ENCODE measurements around the gene C2CD3. TPM values are rescaled to one million over a fixed set of nuclear protein-coding genes. Genes with fewer than 3 reads are reported as not detected.

The C2CD3 gene
- total RNA-seq, 1 donor from 2014 or later = 53.7 TPM

- H3K9ac ChIP-seq (ENCODE audit: low read length) = no peak overlapping the region
- H3K4me2 ChIP-seq (ENCODE audit: low read length) = no peak overlapping the region
- H3K27ac Mint-ChIP-seq (ENCODE audit: unreplicated experiment) = no peak overlapping the region
- no peak overlapping the region for H3K4me3 Mint-ChIP-seq (ENCODE audit: unreplicated experiment)
- H3K36me3 Mint-ChIP-seq (ENCODE audit: low read depth, unreplicated experiment) = peaks cover 46% of the 10 kb centered on the region
- no peaks in the 10 kb centered on the region for H3K79me2 ChIP-seq (ENCODE audit: insufficient read depth, low read length)
- H3K27ac ChIP-seq (ENCODE audit: low read depth, low read length) = no peak overlapping the region
- H3K9me3 Mint-ChIP-seq (ENCODE audit: unreplicated experiment) = peaks cover 2% of the 10 kb centered on the region
- H2AFZ ChIP-seq (ENCODE audit: low read depth, low read length) = no peak overlapping the region
- H3K4me1 ChIP-seq (ENCODE audit: insufficient read depth, low read length) = no peaks in the 10 kb centered on the region
- peaks cover 15% of the 10 kb centered on the region for H3K4me1 Mint-ChIP-seq (ENCODE audit: low read depth, unreplicated experiment)
- H3K36me3 ChIP-seq (ENCODE audit: insufficient read depth, low read length) = peaks cover 13% of the 10 kb centered on the region
- H3K4me3 ChIP-seq (ENCODE audit: insufficient read depth, low read depth, low read length) = no peak overlapping the region
- DNase-seq (ENCODE audit: low read depth) = no peak
- H3K27me3 Mint-ChIP-seq (ENCODE audit: low read depth, unreplicated experiment) = no peaks in the 10 kb centered on the region
- no peaks in the 10 kb centered on the region for H3K9me3 ChIP-seq (ENCODE audit: insufficient read depth, low read depth, low read length)
- TF ChIP-seq EZH2 (IDR thresholded peaks at IDR 0.05; ENCODE audit: insufficient read depth, low read length) = no peak
- no peak for TF ChIP-seq CTCF (IDR thresholded peaks at IDR 0.05; ENCODE audit: insufficient read depth, low read depth, low read length)
- H3K27me3 ChIP-seq (ENCODE audit: insufficient read depth, low read length) = no peaks in the 10 kb centered on the region
- no peaks in the 10 kb centered on the region for H4K20me1 ChIP-seq (ENCODE audit: insufficient read depth, low read length)
- no peak for FAIRE-seq
These were observed 89.4 kb downstream of the C2CD3 start for GRCh38 chr11:74081428-74081827.

GRCh38 chr11:74077193-74077592 is 93.6 kb downstream of the C2CD3 start:
- Histone ChIP-seq H3K4me2 (ENCODE audit: low read length) (no peak overlapping the region), H3K27ac (ENCODE audit: low read depth, low read length) (no peak overlapping the region), H3K9me3 (ENCODE audit: insufficient read depth, low read depth, low read length) (no peaks in the 10 kb centered on the region), H4K20me1 (ENCODE audit: insufficient read depth, low read length) (no peaks in the 10 kb centered on the region), H2AFZ (ENCODE audit: low read depth, low read length) (no peak overlapping the region), H3K9ac (ENCODE audit: low read length) (no peak overlapping the region), H3K79me2 (ENCODE audit: insufficient read depth, low read length) (no peaks in the 10 kb centered on the region), H3K4me3 (ENCODE audit: insufficient read depth, low read depth, low read length) (no peak overlapping the region), H3K4me1 (ENCODE audit: insufficient read depth, low read length) (no peaks in the 10 kb centered on the region), H3K36me3 (ENCODE audit: insufficient read depth, low read length) (peaks cover 18% of the 10 kb centered on the region), H3K27me3 (ENCODE audit: insufficient read depth, low read length) (no peaks in the 10 kb centered on the region)
- FAIRE-seq (no peak), DNase-seq (ENCODE audit: low read depth) (no peak)
- peaks cover 35% of the 10 kb centered on the region for H3K36me3 Mint-ChIP-seq (ENCODE audit: low read depth, unreplicated experiment)
- no peaks in the 10 kb centered on the region for H3K27me3 Mint-ChIP-seq (ENCODE audit: low read depth, unreplicated experiment)
- H3K4me1 Mint-ChIP-seq (ENCODE audit: low read depth, unreplicated experiment) = no peaks in the 10 kb centered on the region
- H3K4me3 Mint-ChIP-seq (ENCODE audit: unreplicated experiment) = no peak overlapping the region
- H3K27ac Mint-ChIP-seq (ENCODE audit: unreplicated experiment) = no peak overlapping the region
- no peaks in the 10 kb centered on the region for H3K9me3 Mint-ChIP-seq (ENCODE audit: unreplicated experiment)
- TF ChIP-seq EZH2 (IDR thresholded peaks at IDR 0.05; ENCODE audit: insufficient read depth, low read length) (no peak), CTCF (IDR thresholded peaks at IDR 0.05; ENCODE audit: insufficient read depth, low read depth, low read length) (no peak)

- H2AFZ ChIP-seq (ENCODE audit: low read depth, low read length) = no peak overlapping the region
- no peaks in the 10 kb centered on the region for H4K20me1 ChIP-seq (ENCODE audit: insufficient read depth, low read length)
- no peaks in the 10 kb centered on the region for H3K4me1 ChIP-seq (ENCODE audit: insufficient read depth, low read length)
- no peak overlapping the region for H3K9ac ChIP-seq (ENCODE audit: low read length)
- FAIRE-seq (no peak), DNase-seq (ENCODE audit: low read depth) (no peak)
- H3K9me3 Mint-ChIP-seq (ENCODE audit: unreplicated experiment) = no peaks in the 10 kb centered on the region
- H3K4me1 Mint-ChIP-seq (ENCODE audit: low read depth, unreplicated experiment) = no peaks in the 10 kb centered on the region
- H3K79me2 ChIP-seq (ENCODE audit: insufficient read depth, low read length) = no peaks in the 10 kb centered on the region
- TF ChIP-seq CTCF (IDR thresholded peaks at IDR 0.05; ENCODE audit: insufficient read depth, low read depth, low read length) (no peak), EZH2 (IDR thresholded peaks at IDR 0.05; ENCODE audit: insufficient read depth, low read length) (no peak)
- no peak overlapping the region for H3K27ac ChIP-seq (ENCODE audit: low read depth, low read length)
- H3K9me3 ChIP-seq (ENCODE audit: insufficient read depth, low read depth, low read length) = no peaks in the 10 kb centered on the region
- H3K27ac Mint-ChIP-seq (ENCODE audit: unreplicated experiment) = no peak overlapping the region
- no peaks in the 10 kb centered on the region for H3K27me3 Mint-ChIP-seq (ENCODE audit: low read depth, unreplicated experiment)
- no peak overlapping the region for H3K4me3 Mint-ChIP-seq (ENCODE audit: unreplicated experiment)
- peaks cover 25% of the 10 kb centered on the region for H3K36me3 Mint-ChIP-seq (ENCODE audit: low read depth, unreplicated experiment)
- H3K36me3 ChIP-seq (ENCODE audit: insufficient read depth, low read length) = peaks cover 20% of the 10 kb centered on the region
- no peaks in the 10 kb centered on the region for H3K27me3 ChIP-seq (ENCODE audit: insufficient read depth, low read length)
- no peak overlapping the region for H3K4me2 ChIP-seq (ENCODE audit: low read length)
- no peak overlapping the region for H3K4me3 ChIP-seq (ENCODE audit: insufficient read depth, low read depth, low read length)
These were observed 98.1 kb downstream of the C2CD3 start for GRCh38 chr11:74072721-74073120.

Measured in astrocyte (in vitro differentiated cells and primary cell).